Measurements from ENCODE around the gene EXOC4.

DNA sequence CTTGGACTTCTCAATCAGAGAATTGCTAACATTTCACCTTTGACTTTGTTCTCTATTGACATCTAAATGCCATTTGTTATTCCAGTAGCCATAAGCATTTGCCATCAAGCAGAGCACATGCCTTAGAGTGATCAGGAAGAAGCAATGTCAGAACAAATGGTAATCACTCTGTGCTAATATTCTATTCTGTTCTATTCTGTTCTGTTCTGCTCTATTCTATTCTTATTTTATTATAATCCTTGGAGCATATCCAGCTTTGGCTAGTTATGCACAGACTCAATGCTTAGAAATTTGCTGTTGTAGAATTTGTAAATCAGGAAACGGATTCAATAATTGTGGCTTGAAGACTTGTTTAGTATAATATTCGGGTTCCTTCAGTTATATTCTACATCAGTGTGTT, 175.4 kb downstream of the EXOC4 start:
- TF ChIP-seq, protein P1, sequence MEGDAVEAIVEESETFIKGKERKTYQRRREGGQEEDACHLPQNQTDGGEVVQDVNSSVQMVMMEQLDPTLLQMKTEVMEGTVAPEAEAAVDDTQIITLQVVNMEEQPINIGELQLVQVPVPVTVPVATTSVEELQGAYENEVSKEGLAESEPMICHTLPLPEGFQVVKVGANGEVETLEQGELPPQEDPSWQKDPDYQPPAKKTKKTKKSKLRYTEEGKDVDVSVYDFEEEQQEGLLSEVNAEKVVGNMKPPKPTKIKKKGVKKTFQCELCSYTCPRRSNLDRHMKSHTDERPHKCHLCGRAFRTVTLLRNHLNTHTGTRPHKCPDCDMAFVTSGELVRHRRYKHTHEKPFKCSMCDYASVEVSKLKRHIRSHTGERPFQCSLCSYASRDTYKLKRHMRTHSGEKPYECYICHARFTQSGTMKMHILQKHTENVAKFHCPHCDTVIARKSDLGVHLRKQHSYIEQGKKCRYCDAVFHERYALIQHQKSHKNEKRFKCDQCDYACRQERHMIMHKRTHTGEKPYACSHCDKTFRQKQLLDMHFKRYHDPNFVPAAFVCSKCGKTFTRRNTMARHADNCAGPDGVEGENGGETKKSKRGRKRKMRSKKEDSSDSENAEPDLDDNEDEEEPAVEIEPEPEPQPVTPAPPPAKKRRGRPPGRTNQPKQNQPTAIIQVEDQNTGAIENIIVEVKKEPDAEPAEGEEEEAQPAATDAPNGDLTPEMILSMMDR (IDR thresholded peaks at IDR 0.05), result no peak
- no peak for TF ChIP-seq POLR2A (IDR thresholded peaks at IDR 0.05)
